ENCODE data around the gene MICOS13.
"Not testable (repeated sequence)": the region's sequence is repeated elsewhere in the genome, so short reads cannot be mapped to it uniquely, and the experiment has no call there.

The MICOS13 gene

GRCh38 chr19:5680437-5681368 lies at the start of gene MICOS13, which contains the start of gene HSD11B1L:
Gene MICOS13 (minus strand): TSS chr19:5680516. CDS start chr19:5680486, 30 bp downstream.
Gene HSD11B1L (plus strand): TSS chr19:5681027. CDS start chr19:5684833, 3,806 bp downstream.
- peak; percentile 99 for DNase-seq (ENCODE audit: low spot score)

DNA sequence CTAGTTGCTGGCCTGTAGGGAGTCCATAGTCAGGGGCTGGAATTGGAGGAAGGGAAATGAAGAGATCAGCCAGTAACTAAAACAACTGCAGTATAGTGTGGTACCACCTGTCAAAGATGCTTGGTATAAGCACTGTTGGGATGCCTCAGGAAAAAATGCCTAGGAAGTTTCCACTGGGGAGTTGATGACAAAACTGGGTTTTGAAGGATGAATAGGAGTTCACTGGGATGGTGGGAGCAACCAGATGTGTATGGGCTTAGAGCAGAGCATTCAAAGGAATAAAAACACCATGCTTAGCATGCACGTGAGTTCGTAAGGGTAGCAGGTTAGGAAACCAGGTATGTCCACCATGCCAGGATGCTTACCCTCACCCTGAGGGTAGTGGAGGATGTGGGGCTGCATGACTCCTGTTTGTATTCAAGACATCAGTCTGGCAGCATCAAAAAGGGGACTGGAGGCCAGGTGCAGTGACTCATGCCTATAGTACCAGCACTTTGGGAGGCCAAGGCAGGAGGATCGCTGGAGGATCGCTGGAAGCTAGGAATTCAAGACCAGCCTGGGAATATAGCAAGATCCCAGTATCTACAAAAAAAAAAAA lies 47.2 kb upstream of the MICOS13 start:
- no peak for DNase-seq (ENCODE audit: low spot score)

GRCh38 chr19:5719961-5720790 lies 39.9 kb upstream of the MICOS13 start, which contains the start of the genes CATSPERD and LONP1:
Gene CATSPERD (plus strand): TSS chr19:5720637. CDS start chr19:5720738, 101 bp downstream.
Gene LONP1 (minus strand): TSS chr19:5720146. CDS start chr19:5720132, 14 bp downstream.
- DNase-seq (ENCODE audit: low spot score), result peak; percentile 98

DNA sequence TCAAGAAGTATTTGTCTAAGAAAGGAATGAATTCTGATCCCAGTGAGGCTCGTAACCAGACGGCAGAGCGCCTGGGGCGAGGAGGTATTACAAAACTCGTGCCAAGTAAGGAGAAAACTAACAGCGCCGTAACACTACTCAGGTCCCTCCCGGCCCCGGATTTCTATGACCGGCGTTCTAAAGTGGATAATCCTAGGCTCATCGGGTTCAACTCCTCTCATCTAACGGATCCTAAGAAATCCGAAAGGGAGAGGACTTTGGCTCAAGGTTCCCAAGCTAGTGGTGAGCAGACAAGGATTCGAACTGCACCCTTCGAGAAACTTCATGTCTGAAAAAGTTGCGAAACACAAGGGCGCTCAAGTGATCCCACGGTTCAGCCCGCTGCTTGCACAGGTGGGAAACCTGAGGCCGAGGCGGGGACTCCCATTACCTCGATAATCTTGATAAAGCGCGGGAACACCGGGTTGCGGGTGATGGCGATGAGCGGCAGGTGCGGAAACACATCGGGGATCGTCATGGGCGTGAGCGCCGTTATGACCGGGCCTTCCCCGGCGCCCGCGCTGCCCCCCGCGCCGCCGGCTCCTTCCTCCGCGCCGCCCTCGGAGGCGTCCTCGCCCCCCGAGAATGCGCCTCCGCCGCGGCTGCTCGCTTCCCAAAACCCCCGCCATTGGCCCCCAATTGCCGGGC lies 39.1 kb upstream of the MICOS13 start:
- DNase-seq (ENCODE audit: low spot score), result peak; percentile 16

- DNase-seq (ENCODE audit: low spot score), result no peak
These were observed 38.4 kb upstream of the MICOS13 start for GRCh38 chr19:5718579-5719273.

GRCh38 chr19:5718037-5718578 lies 37.8 kb upstream of the MICOS13 start:
- no peak for DNase-seq (ENCODE audit: low spot score)

GRCh38 chr19:5717215-5717935 lies 37.1 kb upstream of the MICOS13 start:
- DNase-seq (ENCODE audit: low spot score), result no peak

GRCh38 chr19:5714816-5715215 lies 34.5 kb upstream of the MICOS13 start:
- DNase-seq (ENCODE audit: low spot score), result no peak

GRCh38 chr19:5713228-5713627 lies 32.9 kb upstream of the MICOS13 start:
- DNase-seq (ENCODE audit: low spot score), result no peak

GRCh38 chr19:5711713-5712161 lies 31.4 kb upstream of the MICOS13 start:
- no peak for DNase-seq (ENCODE audit: low spot score)

DNA sequence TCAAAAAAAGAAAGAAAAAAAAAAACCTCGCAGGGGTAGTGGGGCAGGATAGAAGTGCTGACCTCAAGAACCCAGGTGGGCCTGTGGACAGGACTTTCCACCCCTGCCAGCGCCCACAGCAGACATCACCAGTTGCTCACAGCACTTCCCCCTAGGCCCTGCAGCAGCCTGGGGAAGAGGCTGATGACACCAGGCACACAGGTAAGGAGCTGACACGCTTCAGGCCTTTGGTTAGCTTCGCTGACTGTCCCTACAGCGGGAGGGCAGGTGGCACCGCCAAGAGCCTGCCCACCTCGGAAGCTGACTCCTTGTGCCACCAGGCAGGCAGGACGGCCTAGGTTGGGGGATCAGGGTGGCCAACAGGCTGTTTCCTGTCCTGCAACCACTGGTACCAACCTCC lies 30.7 kb upstream of the MICOS13 start:
- DNase-seq (ENCODE audit: low spot score), result no peak

GRCh38 chr19:5707576-5708575 lies 27.6 kb upstream of the MICOS13 start:
- DNase-seq (ENCODE audit: low spot score), result no peak

DNA sequence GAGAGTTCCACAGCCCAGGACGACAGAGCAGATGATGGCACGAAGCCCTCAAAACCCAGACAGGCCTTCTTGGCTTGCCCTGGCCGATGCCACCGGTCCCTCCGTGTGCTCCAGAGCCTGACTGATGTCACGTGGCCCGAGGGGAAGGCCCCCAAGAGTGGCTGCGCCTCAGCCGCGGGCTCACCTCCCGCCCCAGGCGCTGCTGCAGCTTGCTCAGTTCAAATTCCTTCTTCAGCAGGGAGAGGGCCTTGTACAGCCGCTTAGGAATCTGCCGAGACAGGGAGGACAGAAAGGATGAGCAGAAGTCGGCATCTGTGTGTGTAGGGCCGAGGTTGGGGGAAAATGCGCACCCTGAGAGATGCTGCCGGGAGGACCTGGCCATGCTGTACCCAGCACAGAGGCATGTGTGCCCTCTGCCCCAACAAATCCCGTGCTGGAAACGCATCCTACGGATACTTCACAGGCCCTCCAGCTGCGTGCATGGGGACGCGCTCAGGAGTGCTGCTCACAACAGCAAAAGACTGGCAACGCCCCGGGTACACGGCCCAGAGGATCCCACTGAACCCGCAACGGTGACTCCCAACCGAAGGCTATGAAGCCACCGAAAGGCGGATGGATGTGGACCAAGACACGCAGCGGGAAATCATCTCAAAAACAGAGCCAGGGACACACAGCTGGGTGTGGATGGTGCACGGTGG lies 26.7 kb upstream of the MICOS13 start:
- DNase-seq (ENCODE audit: low spot score), result no peak

DNA sequence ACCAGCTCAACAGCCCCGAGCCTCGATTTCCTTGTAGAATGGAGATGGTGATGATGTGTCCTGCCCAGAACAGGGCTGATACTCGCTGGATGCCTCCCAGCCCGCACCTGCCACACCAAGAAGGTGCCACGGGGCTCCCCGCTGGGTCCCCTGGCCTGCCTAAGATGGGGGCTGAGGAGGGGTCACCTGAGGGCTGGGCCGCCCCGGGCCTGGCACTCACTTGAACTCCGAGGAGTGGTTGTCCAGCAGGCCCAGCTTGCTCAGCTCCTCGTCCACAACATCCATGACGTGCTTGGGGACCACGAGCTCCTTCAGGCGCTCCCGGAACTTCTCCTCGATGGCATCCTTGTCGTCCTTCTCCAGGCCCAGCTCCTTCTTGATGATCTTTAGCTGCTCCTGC lies 25.2 kb upstream of the MICOS13 start:
- DNase-seq (ENCODE audit: low spot score), result no peak

DNA sequence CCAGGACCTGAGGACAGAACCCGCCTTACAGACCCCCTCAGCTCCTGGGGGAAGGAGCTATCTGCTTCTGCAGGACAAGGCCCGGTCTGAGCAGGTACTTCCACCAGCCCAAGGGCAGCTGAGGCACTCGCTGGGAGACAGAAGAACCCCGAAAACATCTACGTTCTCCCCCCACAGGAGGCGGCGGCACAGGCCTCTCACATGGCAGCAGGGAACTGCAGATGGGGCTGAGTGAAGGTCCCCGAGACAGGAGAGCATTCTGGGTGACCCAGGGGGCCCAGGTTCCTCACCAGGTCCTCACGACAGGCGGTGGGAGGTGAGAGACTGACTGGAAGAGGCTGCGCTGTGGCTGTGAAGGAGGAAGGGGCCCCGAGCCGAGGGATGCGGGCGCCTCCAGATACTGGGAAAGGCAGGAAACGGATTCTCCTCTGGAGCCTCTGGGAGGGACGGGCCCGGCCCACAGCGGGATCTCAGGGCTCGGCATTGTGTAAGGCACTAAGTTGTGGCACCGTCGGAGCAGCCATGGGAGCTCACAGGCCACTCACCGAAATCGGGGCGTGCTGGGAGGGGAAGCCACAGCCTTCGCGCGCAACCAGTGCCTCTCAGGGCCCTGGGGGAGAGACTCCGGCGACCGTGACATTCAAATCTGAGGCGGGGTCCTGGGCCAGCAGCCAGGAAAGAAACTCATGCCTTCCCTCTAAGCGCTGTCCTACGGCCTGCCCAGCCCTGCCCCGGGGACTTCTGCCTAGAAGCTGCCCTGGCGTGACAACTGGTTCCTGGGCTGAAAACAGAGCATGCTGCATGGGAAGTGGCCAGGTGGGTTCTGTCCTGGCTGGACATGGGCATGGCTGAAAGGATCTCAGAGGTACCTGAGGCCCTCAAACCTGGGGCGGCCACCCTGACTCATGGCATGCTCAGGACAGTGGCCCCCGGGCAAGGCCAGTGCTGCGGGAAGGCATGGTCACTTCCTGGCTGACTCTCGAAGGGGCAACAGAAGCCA lies 23.8 kb upstream of the MICOS13 start:
- no peak for DNase-seq (ENCODE audit: low spot score)

DNA sequence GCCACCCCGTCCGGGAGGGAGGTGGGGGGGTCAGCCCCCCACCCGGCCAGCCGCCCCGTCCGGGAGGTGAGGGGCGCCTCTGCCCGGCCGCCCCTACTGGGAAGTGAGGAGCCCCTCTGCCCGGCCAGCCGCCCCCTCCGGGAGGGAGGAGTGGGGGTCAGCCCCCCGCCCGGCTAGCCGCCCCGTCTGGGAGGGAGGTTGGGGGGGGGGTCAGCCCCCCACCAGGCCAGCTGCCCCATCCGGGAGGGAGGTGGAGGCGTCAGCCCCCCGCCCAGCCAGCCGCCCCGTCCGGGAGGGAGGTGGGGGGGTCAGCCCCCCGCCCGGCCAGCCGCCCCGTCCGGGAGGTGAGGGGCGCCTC lies 21.7 kb upstream of the MICOS13 start:
- DNase-seq (ENCODE audit: low spot score), result not testable (repeated sequence)

All from putamen (tissue), 1 donor.